A549 treated with AZD9567 at 1 μM for 4 hours (cell line): ENCODE results near the gene SVBP. TPM values are rescaled to one million over a fixed set of nuclear protein-coding genes. Genes with fewer than 3 reads are reported as not detected.

Experiments used
- total RNA-seq: library from RNA; stranded (reverse); fragments of 200-300 nt; extraction: Qiagen RNA extraction; gene quantifications from 5 replicates; pipeline ENCODE4 v1.2.3, GENCODE V29; 2022; ENCODE audit not compliant: insufficient read depth

SVBP gene
- 13.5 to 20.9 TPM (median 15.0 TPM) in 5 replicates for total RNA-seq

GRCh38 chr1:42816585-42817439, at the start of gene SVBP, which contains the start of gene ERMAP:
Gene SVBP (minus strand): TSS chr1:42817397. CDS start chr1:42816544, 853 bp downstream.
Gene ERMAP (plus strand): TSS chr1:42817122. CDS start chr1:42830449, 13,327 bp downstream.

GRCh38 chr1:42846257-42847110, 29.3 kb upstream of the SVBP start, which contains the start of gene ZNF691:
Gene ZNF691 (plus strand): TSS chr1:42846613. CDS start chr1:42849659, 3,046 bp downstream.

GRCh38 chr1:42784946-42785693, 32.1 kb downstream of the SVBP start, which contains the start of gene TMEM269:
Gene TMEM269 (plus strand): TSS chr1:42784991. CDS start chr1:42789894, 4,903 bp downstream.

GRCh38 chr1:42766741-42767509, 50.3 kb downstream of the SVBP start, which contains the start of the genes C1orf50 and P3H1:
Gene C1orf50 (plus strand): TSS chr1:42767249. CDS start chr1:42767312, 63 bp downstream.
Gene P3H1 (minus strand): TSS chr1:42767028. CDS start chr1:42766971, 57 bp downstream.

Other genes with a start within 250 kb of the SVBP start
- 45.9 to 63.6 TPM (median 61.0 TPM) in 5 replicates for gene PPIH, start 159.0 kb downstream of the SVBP start, total RNA-seq
- 718 to 786 TPM (median 772 TPM) in 5 replicates for gene YBX1, start 135.0 kb downstream of the SVBP start, total RNA-seq
- not detected in 5 replicates for gene CLDN19, start 77.2 kb downstream of the SVBP start, total RNA-seq
- gene P3H1, start 50.4 kb downstream of the SVBP start, total RNA-seq = 27.3 to 35.9 TPM (median 34.5 TPM) in 5 replicates
- gene C1orf50, start 50.1 kb downstream of the SVBP start, total RNA-seq = 3.5 to 12.2 TPM (median 4.6 TPM) in 5 replicates
- 0.08 to 0.23 TPM (median 0.10 TPM) in 4 of 5 replicates, not detected in the other for gene TMEM269, start 32.4 kb downstream of the SVBP start, total RNA-seq
- gene ERMAP, start 275 bp downstream of the SVBP start, total RNA-seq = 3.7 to 4.4 TPM (median 4.2 TPM) in 5 replicates
- gene ZNF691, start 29.2 kb upstream of the SVBP start, total RNA-seq = 1.3 to 6.7 TPM (median 6.4 TPM) in 5 replicates
- 87.5 to 130 TPM (median 93.5 TPM) in 5 replicates for gene SLC2A1, start 141.5 kb upstream of the SVBP start, total RNA-seq